GM12878 (cell line): ENCODE results near the gene GPR87. TPM values are rescaled to one million over a fixed set of nuclear protein-coding genes. Genes with fewer than 3 reads are reported as not detected.
A peak's percentile ranks its signal among the peaks of the same experiment; 100 is the strongest.

Source experiments
- ATAC-seq: fragments of 200-7000 bp; cut with Tn5 transposase; 3 replicates; pipeline ENCODE4 v1.9.1; 2020; ENCODE audit warnings: mild to moderate bottlenecking, moderate library complexity
- BruUV-seq: library from RNA; stranded (reverse); fragments of 400-500 nt; replicated peaks from 2 replicates; lab custom pipeline; 2021; lab: Mats Ljungman, UMichigan
- CTCF ChIA-PET: fragments of 300-600 bp; sonication (Branson Sonifier 250); formaldehyde crosslinking; extraction: SDS; loops from one replicate; lab custom pipeline; 2021; ENCODE audit warnings: inconsistent platforms; lab: Yijun Ruan, JAX
- POLR2A ChIA-PET: fragments of 350-600 bp; formaldehyde crosslinking; extraction: SDS; loops from one replicate; lab custom pipeline; 2021; ENCODE audit warnings: inconsistent platforms; lab: Charles Lee
- RAD21 ChIA-PET: fragments of 300-600 bp; sonication (Branson Sonifier 250); formaldehyde crosslinking; loops from one replicate; lab custom pipeline; 2023; ENCODE audit warnings: antibody characterized with exemption; ENCODE audit not compliant: unreplicated experiment; lab: Charles Lee
- SMC1A ChIA-PET: fragments of 300-600 bp; sonication (Branson Sonifier 250); formaldehyde crosslinking; loops from one replicate; lab custom pipeline; 2023; ENCODE audit not compliant: unreplicated experiment, uncharacterized antibody; lab: Charles Lee
- DNase-seq: peaks from one replicate; pipeline ENCODE4 v3.0.0-alpha.2; 2011; ENCODE audit warnings: low read depth, low spot score
- FAIRE-seq: peaks from 3 replicates; lab custom pipeline; 2011; peaks lifted over from hg19 to GRCh38; lab: Jason Lieb, UNC
- H2AFZ ChIP-seq: 2 replicates; pipeline ENCODE4 v1.6.0; 2011; ENCODE audit warnings: low read depth, low read length, control low read depth; ENCODE audit not compliant: control insufficient read depth
- H3K27ac ChIP-seq: 2 replicates; pipeline ENCODE4 v1.5.1; 2011; ENCODE audit warnings: control low read depth; ENCODE audit not compliant: control insufficient read depth, insufficient read depth
- H3K27me3 ChIP-seq, 2 experiments: replicated peaks in 1 of 2; 2 replicates each; pipeline versions ENCODE4 v1.6.0 to v1.6.1; 2011; ENCODE audit warnings: low read length in 1 of 2; ENCODE audit not compliant: control insufficient read depth in 2 of 2, insufficient read depth in 2 of 2
- H3K36me3 ChIP-seq, 2 experiments: 2 replicates each; pipeline ENCODE4 v1.5.1; 2011; ENCODE audit warnings: low read length in 1 of 2; ENCODE audit not compliant: control insufficient read depth in 2 of 2, insufficient read depth in 2 of 2
- H3K4me1 ChIP-seq: 2 replicates; pipeline ENCODE4 v1.6.1; 2011; ENCODE audit warnings: mild to moderate bottlenecking, low read length, moderate library complexity, mixed read lengths; ENCODE audit not compliant: control insufficient read depth, insufficient read depth
- H3K4me2 ChIP-seq: 2 replicates; pipeline ENCODE4 v1.6.0; 2011; ENCODE audit warnings: control low read depth; ENCODE audit not compliant: control insufficient read depth, insufficient read depth
- H3K4me3 ChIP-seq: fragments of 200-600 bp; sonication (generic); 2 replicates; pipeline ENCODE4 v1.5.1; 2016
- H3K79me2 ChIP-seq: 2 replicates; pipeline ENCODE4 v1.6.0; 2011; ENCODE audit warnings: low read length; ENCODE audit not compliant: control insufficient read depth, insufficient read depth
- H3K9ac ChIP-seq: 2 replicates; pipeline ENCODE4 v1.8.0; 2011; ENCODE audit warnings: low read length, control low read depth, mixed read lengths; ENCODE audit not compliant: control insufficient read depth, insufficient read depth
- H3K9me3 ChIP-seq: replicated peaks from 3 replicates; pipeline ENCODE4 v1.5.1; 2011; ENCODE audit warnings: mild to moderate bottlenecking, low read length; ENCODE audit not compliant: control insufficient read depth, insufficient read depth
- H4K20me1 ChIP-seq: 2 replicates; pipeline ENCODE4 v1.6.0; 2011; ENCODE audit not compliant: control insufficient read depth, insufficient read depth
- ATF7 ChIP-seq: fragments of 450-650 bp; IDR thresholded peaks from 2 replicates; pipeline ENCODE4 v1.6.1; 2016; ENCODE audit warnings: low read depth, mild to moderate bottlenecking
- CBX3 ChIP-seq: fragments of 200-600 bp; sonication (generic); IDR thresholded peaks from 2 replicates; pipeline ENCODE4 v1.6.1; 2016; ENCODE audit warnings: low read depth, borderline replicate concordance
- EGR1 ChIP-seq, 2 experiments: IDR thresholded peaks; 1 replicate in 1 of 2; 2 replicates in 1 of 2; pipeline ENCODE4 v1.6.1; 2011 to 2012; ENCODE audit warnings: low read depth in 2 of 2, low read length in 2 of 2, borderline replicate concordance in 1 of 2, mild to moderate bottlenecking in 1 of 2, moderate library complexity in 1 of 2
- RBBP5 ChIP-seq: fragments of 200-600 bp; sonication (generic); conservative IDR thresholded peaks from 2 replicates; pipeline ENCODE4 v1.6.1; 2016
- SMARCA5 ChIP-seq: fragments of 450-650 bp; IDR thresholded peaks from 2 replicates; pipeline ENCODE4 v1.6.1; 2017; ENCODE audit warnings: mild to moderate bottlenecking
- WGBS: methylation state at CpG from one replicate; pipeline ENCODE4 v1.1.6; 2016; ENCODE audit warnings: low lambda C conversion rate; ENCODE audit not compliant: insufficient replicate concordance, insufficient coverage; ENCODE audit errors: missing lambda C conversion rate; 5-methylcytosine and 5-hydroxymethylcytosine counted together
- in situ Hi-C: fragments of 300-500 bp; cut with MboI; formaldehyde crosslinking; loops from 9 replicates; pipeline ENCODE4 v1.14.3; 2018; ENCODE audit warnings: mixed read lengths
- intact Hi-C: fragments of 100-400 bp; cut with micrococcal nuclease; formaldehyde crosslinking; loops from one replicate; pipeline ENCODE4 v1.14.2; 2022; ENCODE audit not compliant: unreplicated experiment
- polyA plus RNA-seq, 11 experiments: library from polyadenylated mRNA; depleted of rRNA in 4 of 11; unstranded in 6 of 11; stranded (reverse) in 5 of 11; fragments of >200 nt; fragmentation: Nextera tagmentation in 4 of 11; fragmentation: Illumina TruSeq in 1 of 11; extraction: Ambion mirVana in 4 of 11; extraction: Trizol in 1 of 11; gene quantifications; 1 replicate in 1 of 11; 2 replicates in 10 of 11; pipeline versions ENCODE4 v1.2.1 to v1.2.3, GENCODE V29; 2011 to 2016; ENCODE audit warnings: inconsistent platforms in 2 of 11, missing spikeins in 2 of 11, low read depth in 1 of 11
- total RNA-seq, 4 experiments: library from RNA; depleted of rRNA in 3 of 4; stranded (reverse); fragments of >200 nt in 3 of 4; fragmentation: Illumina TruSeq in 1 of 4; extraction: Trizol in 1 of 4; gene quantifications; 2 replicates each; pipeline versions ENCODE4 v1.2.1 to v1.2.3, GENCODE V29; 2013 to 2021
- TF ChIP-seq, protein P1 (sequence below), 3 experiments: IDR thresholded peaks in 2 of 3; conservative IDR thresholded peaks in 1 of 3; 2 replicates each; pipeline ENCODE4 v1.5.1; 2011; ENCODE audit warnings: low read depth in 3 of 3, low read length in 3 of 3, mild to moderate bottlenecking in 3 of 3, control low read depth in 2 of 3, moderate library complexity in 2 of 3, inconsistent platforms in 1 of 3, mixed read lengths in 1 of 3; ENCODE audit not compliant: control insufficient read depth in 2 of 3, insufficient read depth in 1 of 3; ENCODE audit errors: extremely low read depth in 1 of 3
- TF ChIP-seq, protein P2 (sequence below): fragments of 150-350 bp; IDR thresholded peaks from 2 replicates; pipeline ENCODE4 v1.6.1; 2016; ENCODE audit warnings: low read depth, low read length

The GPR87 gene
- total and polyA plus RNA-seq, 10 of the 15 experiments (the other 5 are each of a cell fraction or from before 2014, with no cell fraction given), result 0.06 to 0.27 (median 0.16) TPM; not detected in 5

DNA sequence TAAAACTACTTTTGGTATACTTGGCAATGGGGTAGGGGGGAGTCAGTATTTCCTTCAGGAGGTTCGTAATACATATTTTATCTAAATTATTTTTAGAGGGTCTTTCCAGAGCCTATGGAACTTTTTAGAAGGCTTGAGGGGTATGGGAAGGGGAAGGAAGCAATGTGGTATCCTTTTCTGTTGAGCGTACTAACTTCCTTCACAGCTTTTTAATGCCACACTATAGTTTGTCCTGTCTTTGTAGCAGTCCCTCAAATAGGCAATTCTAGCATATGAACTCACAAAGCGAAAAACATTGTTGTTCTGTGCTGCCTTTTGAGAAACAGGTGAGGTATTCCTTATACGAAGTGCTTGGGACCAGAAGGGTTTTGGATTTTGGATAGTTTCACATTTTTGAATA is 35.0 kb upstream of the GPR87 start:
- Histone ChIP-seq H3K27ac (no peak overlapping the region), H3K4me2 (peak overlapping the region; percentile 75), H2AFZ (peak overlapping the region; percentile 37; the same call in 1 of the 2 replicates), H3K27me3 (no peaks in the 10 kb centered on the region), H3K9ac (no peak overlapping the region), H3K4me3 (no peak overlapping the region), H3K4me1 (peaks cover 21% of the 10 kb centered on the region), H4K20me1 (no peaks in the 10 kb centered on the region), H3K36me3 (no peaks in the 10 kb centered on the region), H3K79me2 (no peaks in the 10 kb centered on the region), H3K9me3 (no peaks in the 10 kb centered on the region)
- ChIA-PET POLR2A (no interaction called here), SMC1A (interaction anchor here (1.2 kb wide), 1 partner anchor 494 kb away, joined by 3 read pairs; no protein-coding TSS in a partner anchor), RAD21 (no interaction called here), CTCF (interaction anchor here (0.9 to 1.0 kb wide), 2 partner anchors 9 to 24 kb away, joined by 3 to 4 read pairs; no protein-coding TSS in a partner anchor)
- no peak for TF ChIP-seq ATF7
- no peak for TF ChIP-seq RBBP5
- TF ChIP-seq SMARCA5, result no peak
- no peak for TF ChIP-seq EGR1 (IDR thresholded peaks at IDR 0.05; ENCODE audit: borderline replicate concordance in 1 of 2, low read depth in 2 of 2, low read length in 2 of 2)
- TF ChIP-seq, protein P1, sequence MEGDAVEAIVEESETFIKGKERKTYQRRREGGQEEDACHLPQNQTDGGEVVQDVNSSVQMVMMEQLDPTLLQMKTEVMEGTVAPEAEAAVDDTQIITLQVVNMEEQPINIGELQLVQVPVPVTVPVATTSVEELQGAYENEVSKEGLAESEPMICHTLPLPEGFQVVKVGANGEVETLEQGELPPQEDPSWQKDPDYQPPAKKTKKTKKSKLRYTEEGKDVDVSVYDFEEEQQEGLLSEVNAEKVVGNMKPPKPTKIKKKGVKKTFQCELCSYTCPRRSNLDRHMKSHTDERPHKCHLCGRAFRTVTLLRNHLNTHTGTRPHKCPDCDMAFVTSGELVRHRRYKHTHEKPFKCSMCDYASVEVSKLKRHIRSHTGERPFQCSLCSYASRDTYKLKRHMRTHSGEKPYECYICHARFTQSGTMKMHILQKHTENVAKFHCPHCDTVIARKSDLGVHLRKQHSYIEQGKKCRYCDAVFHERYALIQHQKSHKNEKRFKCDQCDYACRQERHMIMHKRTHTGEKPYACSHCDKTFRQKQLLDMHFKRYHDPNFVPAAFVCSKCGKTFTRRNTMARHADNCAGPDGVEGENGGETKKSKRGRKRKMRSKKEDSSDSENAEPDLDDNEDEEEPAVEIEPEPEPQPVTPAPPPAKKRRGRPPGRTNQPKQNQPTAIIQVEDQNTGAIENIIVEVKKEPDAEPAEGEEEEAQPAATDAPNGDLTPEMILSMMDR (IDR thresholded peaks at IDR 0.05 in 2 of 3, conservative IDR thresholded peaks at IDR 0.05 in 1 of 3; ENCODE audit: control insufficient read depth in 2 of 3, extremely low read depth in 1 of 3, insufficient read depth in 1 of 3, low read depth in 3 of 3, low read length in 3 of 3), result no peak
- TF ChIP-seq CBX3, result no peak
- TF ChIP-seq, protein P2, sequence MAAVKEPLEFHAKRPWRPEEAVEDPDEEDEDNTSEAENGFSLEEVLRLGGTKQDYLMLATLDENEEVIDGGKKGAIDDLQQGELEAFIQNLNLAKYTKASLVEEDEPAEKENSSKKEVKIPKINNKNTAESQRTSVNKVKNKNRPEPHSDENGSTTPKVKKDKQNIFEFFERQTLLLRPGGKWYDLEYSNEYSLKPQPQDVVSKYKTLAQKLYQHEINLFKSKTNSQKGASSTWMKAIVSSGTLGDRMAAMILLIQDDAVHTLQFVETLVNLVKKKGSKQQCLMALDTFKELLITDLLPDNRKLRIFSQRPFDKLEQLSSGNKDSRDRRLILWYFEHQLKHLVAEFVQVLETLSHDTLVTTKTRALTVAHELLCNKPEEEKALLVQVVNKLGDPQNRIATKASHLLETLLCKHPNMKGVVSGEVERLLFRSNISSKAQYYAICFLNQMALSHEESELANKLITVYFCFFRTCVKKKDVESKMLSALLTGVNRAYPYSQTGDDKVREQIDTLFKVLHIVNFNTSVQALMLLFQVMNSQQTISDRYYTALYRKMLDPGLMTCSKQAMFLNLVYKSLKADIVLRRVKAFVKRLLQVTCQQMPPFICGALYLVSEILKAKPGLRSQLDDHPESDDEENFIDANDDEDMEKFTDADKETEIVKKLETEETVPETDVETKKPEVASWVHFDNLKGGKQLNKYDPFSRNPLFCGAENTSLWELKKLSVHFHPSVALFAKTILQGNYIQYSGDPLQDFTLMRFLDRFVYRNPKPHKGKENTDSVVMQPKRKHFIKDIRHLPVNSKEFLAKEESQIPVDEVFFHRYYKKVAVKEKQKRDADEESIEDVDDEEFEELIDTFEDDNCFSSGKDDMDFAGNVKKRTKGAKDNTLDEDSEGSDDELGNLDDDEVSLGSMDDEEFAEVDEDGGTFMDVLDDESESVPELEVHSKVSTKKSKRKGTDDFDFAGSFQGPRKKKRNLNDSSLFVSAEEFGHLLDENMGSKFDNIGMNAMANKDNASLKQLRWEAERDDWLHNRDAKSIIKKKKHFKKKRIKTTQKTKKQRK, result no peak
- ATAC-seq, result peak; percentile 56
- in situ Hi-C loops (no loop called here), intact Hi-C loops (no loop called here)
- DNase-seq, result no peak
- no TSS peak for BruUV-seq
- FAIRE-seq, result no peak
- WGBS, result 13% methylated on average over 4 of the region's 4 CpGs
